ENCODE data around the gene GOSR1. TPM values are rescaled to one million over a fixed set of nuclear protein-coding genes. Genes with fewer than 3 reads are reported as not detected.
A peak's percentile ranks its signal among the peaks of the same experiment; 100 is the strongest.

Gene GOSR1
- total RNA-seq (10 to 100 TPM; 29.3 to 43.9 (median 32.8) TPM), polyA plus RNA-seq (10 to 100 TPM in 1 of 2 donors, 1 to 10 TPM in 1; 7.9 to 13.1 TPM)
- long read RNA-seq, donor 1, full-length matches to known transcripts: 13 of 48 reads
- long read RNA-seq, donor 1, partial matches to known transcripts: 1 of 48 reads
- long read RNA-seq, donor 1, other reads (novel, unspliced or antisense): 34 of 48 reads
- long read RNA-seq, donor 2, full-length matches to known transcripts: 11 of 44 reads
- long read RNA-seq, donor 2, partial matches to known transcripts: 2 of 44 reads
- long read RNA-seq, donor 2, other reads (novel, unspliced or antisense): 31 of 44 reads
- long read RNA-seq, donor 3, full-length matches to known transcripts: 8 of 55 reads
- long read RNA-seq, donor 3, partial matches to known transcripts: 2 of 55 reads
- long read RNA-seq, donor 3, other reads (novel, unspliced or antisense): 45 of 55 reads

DNA sequence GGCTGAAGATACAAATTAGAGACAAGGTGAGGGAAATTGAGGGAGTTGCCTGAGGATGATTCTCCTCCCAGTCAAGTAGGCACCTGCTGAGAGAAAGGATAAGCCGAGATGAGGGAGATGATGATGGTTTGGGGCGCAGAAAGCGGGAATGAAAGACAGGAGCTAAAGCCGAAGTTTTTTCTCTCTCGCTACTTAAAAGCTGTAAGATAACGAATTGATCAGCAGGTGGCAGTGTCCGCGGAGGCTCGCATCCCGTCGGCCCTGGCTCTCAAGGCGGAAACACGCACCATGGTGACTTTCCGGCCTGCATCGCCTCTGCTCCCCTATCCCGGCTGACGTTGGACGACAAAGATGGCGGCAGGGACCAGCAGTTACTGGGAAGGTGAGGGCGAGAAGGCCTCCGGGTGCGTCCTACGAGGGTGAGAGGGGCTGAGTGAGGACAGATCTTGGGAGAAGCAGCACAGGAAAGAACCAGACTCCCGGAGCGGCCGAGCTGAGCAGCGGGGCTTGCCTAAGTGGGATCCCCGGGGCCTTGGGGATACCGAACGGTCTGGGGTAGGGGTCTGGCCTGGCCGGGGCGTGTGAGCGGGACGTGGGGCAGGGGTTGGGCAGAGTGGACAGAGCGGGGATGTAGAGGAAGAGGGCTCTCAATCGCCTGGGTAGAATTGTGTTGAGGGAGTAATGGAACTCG is at the start of gene GOSR1:
Gene GOSR1 (plus strand): TSS at position 326 of the 691 bp plus-strand sequence. CDS start 26 bp downstream, at position 352.
- peak within 1 kb of the TSS; percentile 51 to 92 (median 87) for H3K4me3 ChIP-seq
- ATAC-seq (peak; percentile 98 to 100 (median 100)), DNase-seq (peak; percentile 90 to 96)
- no peaks in the 10 kb centered on the region for H3K9me3 ChIP-seq
- TF ChIP-seq, protein P1, sequence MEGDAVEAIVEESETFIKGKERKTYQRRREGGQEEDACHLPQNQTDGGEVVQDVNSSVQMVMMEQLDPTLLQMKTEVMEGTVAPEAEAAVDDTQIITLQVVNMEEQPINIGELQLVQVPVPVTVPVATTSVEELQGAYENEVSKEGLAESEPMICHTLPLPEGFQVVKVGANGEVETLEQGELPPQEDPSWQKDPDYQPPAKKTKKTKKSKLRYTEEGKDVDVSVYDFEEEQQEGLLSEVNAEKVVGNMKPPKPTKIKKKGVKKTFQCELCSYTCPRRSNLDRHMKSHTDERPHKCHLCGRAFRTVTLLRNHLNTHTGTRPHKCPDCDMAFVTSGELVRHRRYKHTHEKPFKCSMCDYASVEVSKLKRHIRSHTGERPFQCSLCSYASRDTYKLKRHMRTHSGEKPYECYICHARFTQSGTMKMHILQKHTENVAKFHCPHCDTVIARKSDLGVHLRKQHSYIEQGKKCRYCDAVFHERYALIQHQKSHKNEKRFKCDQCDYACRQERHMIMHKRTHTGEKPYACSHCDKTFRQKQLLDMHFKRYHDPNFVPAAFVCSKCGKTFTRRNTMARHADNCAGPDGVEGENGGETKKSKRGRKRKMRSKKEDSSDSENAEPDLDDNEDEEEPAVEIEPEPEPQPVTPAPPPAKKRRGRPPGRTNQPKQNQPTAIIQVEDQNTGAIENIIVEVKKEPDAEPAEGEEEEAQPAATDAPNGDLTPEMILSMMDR (IDR thresholded peaks at IDR 0.05): peak; percentile 70 to 92 (median 79)
- peaks cover 0 to 34% (median 26%) of the 10 kb centered on the region in 9 donors for H3K4me1 ChIP-seq
- 1% methylated on average over 37 of the region's 37 CpGs for WGBS, 2 donors
- peaks cover 0 to 35% (median 21%) of the 10 kb centered on the region in 9 donors for H3K36me3 ChIP-seq
- intact Hi-C loops (cut with DNase I): loop anchor here in 6 of 10 donors (1.0 to 10.0 kb wide), 7 partner anchors 100 to 345 kb away; partner anchors contain the start of genes CPD (in 1 of the 6) and CRLF3 (in 1 of the 6)
- peak within 1 kb of the TSS; percentile 46 to 98 (median 91) for H3K27ac ChIP-seq
- H3K27me3 ChIP-seq: no peaks in the 10 kb centered on the region

DNA sequence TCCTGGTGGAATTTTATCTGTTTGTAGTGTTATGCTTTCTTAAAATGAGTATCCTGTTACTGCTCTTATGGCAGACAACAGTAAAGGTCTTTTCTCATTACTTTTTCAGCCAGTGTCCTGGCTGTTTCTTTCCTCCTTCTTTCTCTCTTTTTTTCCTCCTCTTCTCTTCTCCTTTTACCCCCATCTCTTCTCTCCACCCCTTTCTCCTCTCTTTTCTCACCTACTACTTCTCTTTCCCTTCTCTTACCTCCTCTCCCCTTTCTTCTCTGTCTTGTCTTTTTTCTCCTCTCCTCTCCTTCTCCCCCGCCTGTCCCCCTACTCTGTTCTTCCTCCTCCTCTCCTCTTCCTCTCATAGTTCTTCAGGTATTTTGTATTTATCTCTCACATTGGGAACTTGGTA is 49.6 kb upstream of the GOSR1 start:
- no peak for ATAC-seq
- TF ChIP-seq, protein P1 (IDR thresholded peaks at IDR 0.05): no peak
- Histone ChIP-seq H3K27me3 (no peaks in the 10 kb centered on the region), H3K4me1 (peaks cover 0 to 14% (median 0%) of the 10 kb centered on the region in 9 donors), H3K9me3 (no peaks in the 10 kb centered on the region), H3K36me3 (peaks cover 0 to 87% (median 19%) of the 10 kb centered on the region in 9 donors), H3K27ac (no peak overlapping the region), H3K4me3 (no peak overlapping the region)
- intact Hi-C loops (cut with DNase I): no loop called here
- 93 to 100% methylated on average over 1 of the region's 1 CpG for WGBS, 2 donors
- no peak for DNase-seq

DNA sequence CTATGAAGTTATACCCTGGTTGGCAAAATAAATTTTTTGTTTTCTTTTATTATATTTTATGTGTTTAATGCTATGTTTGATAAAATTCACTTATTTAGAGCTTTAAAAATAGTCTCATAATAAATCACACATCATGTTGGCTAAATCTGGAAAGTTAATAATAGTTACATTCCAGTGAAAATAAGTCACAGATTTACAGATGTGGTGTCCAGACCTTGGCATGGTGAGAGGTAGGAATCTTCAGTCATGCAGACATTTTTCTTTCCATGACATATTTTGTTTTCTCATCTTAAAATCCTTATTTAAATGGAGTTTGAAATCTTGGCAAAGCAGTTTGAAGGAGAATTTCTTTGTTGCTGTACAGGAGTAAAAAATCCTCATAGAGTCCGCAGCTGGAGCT is 48.1 kb upstream of the GOSR1 start:
- ATAC-seq (no peak), DNase-seq (no peak)
- TF ChIP-seq, protein P1 (IDR thresholded peaks at IDR 0.05): no peak
- H3K4me3 ChIP-seq: no peak overlapping the region
- 86 to 90% methylated on average over 1 of the region's 1 CpG for WGBS, 2 donors
- H3K4me1 ChIP-seq: peaks cover 0 to 14% (median 0%) of the 10 kb centered on the region in 9 donors
- intact Hi-C loops (cut with DNase I): no loop called here
- peaks cover 0 to 87% (median 15%) of the 10 kb centered on the region in 9 donors for H3K36me3 ChIP-seq
- H3K27me3 ChIP-seq: no peaks in the 10 kb centered on the region
- no peaks in the 10 kb centered on the region for H3K9me3 ChIP-seq
- peak overlapping the region in 1 of 10 donors; percentile 39 for H3K27ac ChIP-seq

DNA sequence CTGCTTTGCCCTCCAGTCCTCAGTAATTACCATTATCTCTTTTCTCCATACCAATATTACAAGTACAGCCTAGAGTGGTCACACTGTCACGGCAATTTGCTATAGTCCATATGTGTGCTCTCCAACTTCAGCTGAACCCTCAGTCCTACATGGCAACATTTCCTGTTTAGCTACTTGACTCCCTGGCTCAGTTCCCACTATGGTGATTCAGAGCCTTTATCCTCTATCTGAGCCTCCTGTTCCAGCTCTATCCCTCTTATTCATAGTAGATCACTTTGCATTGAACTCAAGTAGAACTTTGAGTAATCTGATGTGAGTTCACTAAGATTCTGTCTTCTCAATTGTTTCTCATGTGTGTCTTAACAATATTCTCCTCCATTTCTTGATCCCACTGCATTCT is 43.7 kb upstream of the GOSR1 start:
- Histone ChIP-seq H3K27ac (no peak overlapping the region), H3K4me3 (no peak overlapping the region), H3K27me3 (no peaks in the 10 kb centered on the region), H3K9me3 (no peaks in the 10 kb centered on the region), H3K36me3 (peaks cover 0 to 82% (median 27%) of the 10 kb centered on the region in 9 donors), H3K4me1 (peaks cover 0 to 13% (median 0%) of the 10 kb centered on the region in 9 donors)
- ATAC-seq: peak in 2 of 8 donors; percentile 57 to 67
- 66 to 75% methylated on average over 1 of the region's 1 CpG for WGBS, 2 donors
- intact Hi-C loops (cut with DNase I): loop anchor here in 1 of 10 donors (10.0 kb wide), 1 partner anchor 89 kb away; no protein-coding TSS in a partner anchor
- DNase-seq: no peak
- TF ChIP-seq, protein P1 (IDR thresholded peaks at IDR 0.05): no peak
